CD4-positive, alpha-beta T cell treated with Interleukin-4 for 4 hours (primary cell): Measurements from ENCODE around the gene AFAP1L1.

Experiments used
- DNase-seq: peaks from one replicate; pipeline ENCODE4 v3.0.0-alpha.2; 2020

The AFAP1L1 gene

GRCh38 chr5:149271716-149272563 lies at the start of gene AFAP1L1:
Gene AFAP1L1, plus strand, starts transcription at chr5:149271859. Its CDS starts 110 bp downstream, at chr5:149271969.
- DNase-seq, result no peak

- DNase-seq, result no peak
Observed at GRCh38 chr5:149223081-149223848, 48.4 kb upstream of the AFAP1L1 start.

GRCh38 chr5:149224282-149224681 lies 47.4 kb upstream of the AFAP1L1 start:
- no peak for DNase-seq

DNA sequence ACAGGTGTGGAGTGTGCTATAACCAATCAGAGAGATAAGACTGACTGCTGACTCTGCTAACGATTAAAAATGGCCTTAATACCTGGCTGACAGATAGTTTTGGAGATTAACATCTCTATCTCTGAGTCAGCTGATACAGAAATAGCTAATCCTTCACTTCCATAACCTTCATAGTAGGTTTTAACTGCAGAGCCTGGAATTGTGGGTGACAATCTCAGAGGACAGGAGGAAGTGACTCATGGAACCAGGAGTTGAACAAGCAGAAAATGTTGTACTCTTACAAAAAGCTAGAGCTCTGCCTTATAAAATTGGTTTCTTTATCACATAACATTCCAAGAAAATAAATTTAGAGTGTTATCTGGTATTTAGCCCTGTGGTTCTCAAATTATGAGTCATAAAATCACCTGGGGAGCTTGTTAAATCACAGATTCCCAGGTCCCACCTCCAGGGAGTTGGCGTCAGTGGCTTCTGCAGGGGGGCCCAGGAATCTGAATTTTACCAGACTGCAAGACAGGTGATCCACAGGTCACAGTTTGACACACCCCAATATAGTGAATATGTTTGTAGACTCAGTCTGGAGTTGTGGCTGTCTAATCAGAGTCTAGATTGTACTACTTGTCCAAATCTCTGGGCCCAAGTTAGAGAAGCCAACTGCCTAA lies 44.4 kb upstream of the AFAP1L1 start:
- no peak for DNase-seq

DNA sequence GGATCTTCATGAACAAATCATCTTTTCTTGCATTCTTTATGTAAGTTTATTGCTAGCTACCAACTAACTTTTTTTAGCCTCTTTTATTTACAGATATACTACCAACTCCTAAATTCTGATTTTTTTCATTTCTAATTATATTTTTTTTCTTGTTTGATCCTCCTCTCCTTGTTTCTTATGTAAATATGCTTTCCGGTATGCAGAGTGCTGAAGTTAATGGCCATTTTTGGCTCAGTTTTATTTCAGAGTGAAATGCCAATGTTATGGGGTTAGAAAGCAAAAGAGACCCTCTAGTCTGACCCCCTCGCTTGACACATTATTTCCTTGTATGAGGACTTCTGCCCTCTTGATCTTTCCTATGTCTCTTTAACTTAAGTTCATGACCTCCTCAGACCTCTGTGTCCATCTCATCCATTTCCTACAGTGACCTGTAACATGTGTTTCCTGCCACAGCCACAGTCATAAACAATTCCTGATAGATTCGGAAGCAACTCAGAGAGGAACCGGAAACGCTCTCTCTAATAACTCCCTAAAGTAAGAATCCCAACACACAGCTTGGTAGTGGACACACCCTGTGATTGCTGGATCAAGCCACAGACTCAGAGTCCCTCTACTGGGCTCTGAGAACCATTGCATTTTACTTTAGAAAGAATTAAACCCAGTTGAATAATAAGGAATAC lies 42.9 kb upstream of the AFAP1L1 start:
- no peak for DNase-seq

DNA sequence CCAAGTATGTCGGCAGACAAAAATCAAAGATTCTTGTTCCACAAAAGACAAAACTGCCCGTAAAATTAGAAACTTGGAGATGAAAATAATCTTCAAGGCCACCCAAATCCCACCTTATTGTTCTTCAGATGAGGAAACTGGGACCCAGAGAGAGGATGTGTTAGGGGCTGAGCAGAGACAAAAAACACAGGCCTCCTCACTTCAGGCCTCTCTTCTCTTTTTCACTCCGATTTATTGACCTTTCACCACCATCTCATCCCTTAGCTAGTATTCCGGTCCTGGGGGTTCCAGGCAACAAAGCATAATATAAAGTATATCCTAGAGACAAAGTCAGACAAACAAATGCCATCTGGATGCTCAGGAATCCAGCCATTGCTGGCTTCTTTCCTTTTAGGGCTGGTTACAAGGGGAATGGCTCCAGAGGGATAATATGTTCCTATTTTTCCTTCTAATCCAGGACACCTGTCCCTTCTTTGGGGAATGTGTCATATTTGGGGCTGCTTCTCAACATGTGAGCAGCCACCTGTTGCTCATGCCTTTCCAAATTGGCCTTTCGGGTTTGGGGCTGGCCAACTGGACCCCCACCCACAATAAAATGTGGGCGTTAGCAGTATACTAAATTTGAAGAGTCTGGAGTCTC lies 42.2 kb upstream of the AFAP1L1 start:
- no peak for DNase-seq

DNA sequence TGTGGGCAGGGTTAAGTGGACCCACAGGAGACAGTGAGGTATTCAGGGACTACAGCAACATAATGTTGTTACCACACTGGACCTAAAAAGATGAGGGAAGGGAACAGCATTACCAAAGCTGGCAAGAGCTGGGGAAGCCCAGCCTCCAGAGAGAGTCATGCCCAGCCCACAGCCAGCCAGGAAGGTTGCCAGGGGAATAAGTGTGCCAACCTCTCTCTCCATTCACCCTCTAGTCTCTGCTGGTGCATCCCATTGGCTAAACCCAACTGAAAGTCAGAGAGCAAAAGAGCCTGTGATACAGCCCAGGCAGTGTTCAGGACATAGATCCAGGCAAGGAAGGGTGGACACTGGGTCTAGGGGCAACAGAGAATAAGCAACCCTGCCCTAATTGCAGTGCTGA lies 35.8 kb upstream of the AFAP1L1 start:
- DNase-seq, result no peak

- no peak for DNase-seq
Observed at GRCh38 chr5:149237662-149238061, 34.0 kb upstream of the AFAP1L1 start.

GRCh38 chr5:149238540-149238939 lies 33.1 kb upstream of the AFAP1L1 start:
- DNase-seq, result no peak

DNA sequence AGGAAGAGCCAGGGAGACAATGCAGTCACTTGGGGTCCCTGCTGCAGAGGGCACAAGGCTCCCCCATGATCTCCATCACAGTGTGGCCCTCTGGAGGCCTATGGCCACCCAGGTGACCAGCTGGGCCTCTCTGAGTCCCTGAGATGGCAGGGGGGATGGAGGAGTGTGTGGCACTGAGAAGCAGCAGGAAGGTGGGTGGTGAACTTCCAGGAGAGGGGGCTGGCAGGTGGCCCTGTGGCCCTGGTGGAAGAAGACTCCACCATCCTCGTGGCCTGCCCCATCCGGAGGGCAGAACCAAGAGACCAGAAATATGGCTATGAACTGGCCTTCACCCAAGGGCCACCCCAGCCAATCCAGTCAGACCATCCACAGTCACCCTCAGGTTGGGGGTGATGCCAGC lies 31.7 kb upstream of the AFAP1L1 start:
- no peak for DNase-seq

- DNase-seq, result peak; percentile 47
Observed at GRCh38 chr5:149240354-149240998, 31.2 kb upstream of the AFAP1L1 start.

DNA sequence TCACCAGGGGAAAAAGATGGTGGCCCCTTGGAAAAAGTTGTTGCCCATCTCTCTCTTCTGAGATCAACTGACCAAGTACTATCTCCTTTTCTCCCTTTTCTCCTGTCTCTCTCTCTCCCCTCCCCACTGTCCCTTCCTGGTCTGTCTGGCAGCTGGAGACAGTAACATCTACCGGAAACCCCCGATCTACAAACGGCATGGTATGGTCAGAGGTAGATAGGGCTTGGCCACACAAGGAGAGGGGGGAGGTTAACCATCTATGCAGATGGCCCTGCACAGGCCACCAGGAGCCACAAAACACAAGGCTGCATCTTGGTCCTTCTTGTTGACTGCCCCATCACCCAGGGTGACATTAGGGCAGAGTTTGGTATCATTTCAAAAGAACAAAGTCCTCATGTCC lies 29.3 kb upstream of the AFAP1L1 start:
- DNase-seq, result no peak

- DNase-seq, result no peak
Observed at GRCh38 chr5:149246906-149247305, 24.8 kb upstream of the AFAP1L1 start.

DNA sequence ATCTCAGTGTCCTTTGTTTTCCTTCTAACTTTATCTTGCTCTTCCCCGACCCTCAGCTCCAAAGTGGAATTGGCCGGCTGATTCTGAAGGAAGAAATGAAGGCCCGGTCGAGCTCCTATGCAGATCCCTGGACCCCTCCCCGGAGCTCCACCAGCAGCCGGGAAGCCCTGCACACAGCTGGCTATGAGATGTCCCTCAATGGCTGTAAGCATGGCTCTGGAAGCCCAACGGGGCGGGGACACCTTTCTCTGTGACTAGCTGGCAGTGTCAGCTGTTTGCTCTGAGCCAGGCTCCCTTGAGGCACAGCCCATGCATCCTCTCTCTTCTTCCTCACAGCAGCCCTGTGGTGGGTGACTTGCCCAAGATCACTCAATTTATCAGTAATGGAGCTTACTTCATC lies 23.9 kb upstream of the AFAP1L1 start:
- DNase-seq, result no peak

DNA sequence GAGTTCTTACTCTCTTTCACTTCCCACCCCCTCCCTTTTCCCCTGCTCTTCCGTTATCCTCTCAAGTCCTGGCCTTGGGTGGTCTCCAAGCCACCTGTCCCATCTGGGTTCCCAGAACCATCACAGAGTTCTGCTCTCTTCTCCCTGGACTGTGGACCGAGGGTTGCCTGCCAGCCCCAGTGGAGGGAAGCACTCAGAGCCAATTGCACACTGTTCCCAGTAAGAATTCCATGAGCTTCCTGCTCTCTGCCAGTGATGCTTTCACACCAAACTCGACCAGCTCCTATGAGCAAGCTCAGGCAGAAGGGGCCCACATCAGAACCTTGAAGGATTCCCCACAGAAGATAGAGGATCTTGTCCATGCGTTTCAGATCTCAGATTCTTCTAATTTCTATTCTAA lies 20.1 kb upstream of the AFAP1L1 start:
- no peak for DNase-seq

- DNase-seq, result no peak
Observed at GRCh38 chr5:149254506-149254905, 17.2 kb upstream of the AFAP1L1 start.

- no peak for DNase-seq
Observed at GRCh38 chr5:149256451-149256850, 15.2 kb upstream of the AFAP1L1 start.

DNA sequence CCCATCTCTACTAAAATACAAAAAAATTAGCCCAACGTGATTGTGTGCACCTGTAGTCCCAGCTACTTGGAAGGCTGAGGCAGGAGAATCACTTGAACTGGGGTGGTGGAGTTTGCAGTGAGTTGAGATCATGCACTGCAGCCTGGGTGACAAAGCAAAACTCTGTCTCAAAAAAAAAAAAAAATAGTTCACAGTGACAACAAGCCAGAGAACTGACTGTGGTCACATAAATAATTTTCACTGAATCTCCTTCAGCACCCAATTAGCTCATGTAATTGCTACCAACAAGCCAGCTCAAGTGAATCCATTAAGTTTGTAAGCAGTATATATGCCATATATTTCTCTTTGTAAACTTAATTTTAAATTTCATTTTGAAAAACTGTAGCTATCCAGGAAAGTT lies 14.5 kb upstream of the AFAP1L1 start:
- no peak for DNase-seq

DNA sequence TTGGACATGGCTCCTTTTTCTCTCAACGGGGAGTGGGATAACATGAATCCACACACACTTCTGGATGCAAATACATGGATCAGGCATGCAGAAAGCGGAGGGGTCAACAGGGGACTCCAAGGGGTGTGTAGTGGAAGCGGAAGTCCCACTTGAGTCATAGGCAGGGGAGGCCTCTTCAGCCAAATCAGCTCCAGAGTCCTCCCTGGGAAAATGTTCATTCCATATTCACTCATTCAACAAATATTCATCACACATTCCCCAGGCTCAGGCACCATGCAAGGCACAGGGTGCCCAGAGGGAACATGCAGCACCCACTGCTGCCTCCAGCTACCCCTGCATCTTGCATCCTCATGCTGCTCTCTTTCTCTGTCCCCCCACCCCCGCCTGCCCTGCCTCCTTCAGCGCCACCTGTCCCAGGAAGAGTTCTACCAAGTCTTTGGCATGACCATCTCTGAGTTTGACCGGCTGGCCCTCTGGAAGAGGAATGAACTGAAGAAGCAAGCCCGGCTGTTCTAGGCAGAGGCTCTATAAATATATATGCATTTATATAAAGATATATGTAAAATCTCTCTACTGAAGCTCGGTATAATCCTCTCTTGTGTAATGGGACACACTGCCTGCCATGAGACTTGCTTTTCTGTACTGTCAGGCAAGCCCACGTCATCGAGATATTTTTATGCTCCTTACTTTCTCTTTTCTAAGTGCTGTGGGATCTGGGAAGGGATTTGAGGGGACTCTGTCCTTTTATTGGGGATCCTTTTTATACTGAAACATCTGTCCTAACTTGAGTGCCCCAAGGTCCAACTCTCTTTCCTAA lies 13.6 kb upstream of the AFAP1L1 start:
- no peak for DNase-seq

DNA sequence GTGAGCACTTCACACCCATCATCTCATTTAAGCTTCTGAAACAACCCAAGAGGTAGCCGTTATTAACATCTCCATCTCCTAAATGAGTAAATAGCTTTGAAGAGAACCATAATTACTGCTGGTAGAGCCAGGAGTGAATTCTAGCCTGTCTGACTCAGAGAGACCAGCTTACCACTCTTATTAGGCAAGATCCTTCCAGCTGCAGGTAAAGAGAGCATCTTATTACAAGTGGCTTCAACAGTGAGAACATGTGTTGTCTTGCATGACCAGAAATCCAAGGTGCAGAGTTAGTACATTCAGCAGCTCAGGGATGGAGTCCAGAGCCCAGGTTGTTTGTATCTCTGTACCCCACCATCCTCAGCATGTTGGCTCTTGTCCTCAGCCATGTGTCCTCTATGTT lies 10.9 kb upstream of the AFAP1L1 start:
- no peak for DNase-seq

DNA sequence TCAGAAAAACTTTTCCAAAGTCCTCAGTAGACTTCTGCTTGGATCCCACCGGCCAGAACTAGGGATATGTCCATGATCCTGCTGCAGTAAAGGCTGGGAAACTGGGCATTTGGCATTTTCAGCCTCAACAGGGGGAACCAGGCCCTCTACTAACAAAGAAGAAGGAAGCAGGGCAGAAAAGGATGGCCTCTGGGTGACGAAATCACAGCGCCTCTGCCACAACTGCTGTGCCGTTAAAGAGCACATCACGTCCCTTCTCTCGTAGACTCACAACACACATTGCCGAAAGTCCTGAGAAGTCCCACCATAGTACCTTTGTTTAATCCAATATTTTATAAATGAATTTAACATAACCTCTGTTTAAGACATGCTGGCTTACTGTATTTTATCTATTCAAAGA lies 10.4 kb upstream of the AFAP1L1 start:
- no peak for DNase-seq
